DMS53 treated with DMSO at 0.1 percent for 48 hours (cell line): Measurements from ENCODE around the gene HGS.
"Not testable (repeated sequence)": the region's sequence is repeated elsewhere in the genome, so short reads cannot be mapped to it uniquely, and the experiment has no call there.

Experiments used
- DNase-seq: peaks from one replicate; lab custom pipeline; 2025; ENCODE audit not compliant: unreplicated experiment; lab: John Stamatoyannopoulos, UW

The HGS gene

GRCh38 chr17:81656118-81656743, 27.6 kb upstream of the HGS start, which contains the start of gene PDE6G:
Gene PDE6G (minus strand): TSS chr17:81656542. CDS start chr17:81653305, 3,237 bp downstream.
- DNase-seq = no peak

- no peak for DNase-seq
Measured at GRCh38 chr17:81656835-81657234, 27.0 kb upstream of the HGS start.

DNA sequence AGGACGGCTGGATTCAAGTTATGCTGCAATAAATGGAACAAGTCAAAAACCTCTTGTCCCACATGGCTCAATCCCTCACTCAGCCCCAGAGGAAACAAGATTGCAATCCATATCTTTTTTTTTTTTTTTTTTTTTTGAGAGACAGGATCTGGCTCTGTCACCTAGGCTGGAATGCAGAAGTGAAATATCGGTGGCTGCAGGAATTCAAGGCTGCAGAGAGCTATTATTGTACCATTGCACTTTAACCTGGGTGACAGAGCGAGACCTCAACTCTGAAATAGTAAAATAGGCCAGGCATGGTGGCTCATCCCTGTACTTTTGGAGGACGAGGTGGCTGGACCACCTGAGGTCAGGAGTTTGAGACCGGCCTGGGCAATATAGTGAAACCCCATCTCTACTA, 24.8 kb upstream of the HGS start:
- no peak for DNase-seq

DNA sequence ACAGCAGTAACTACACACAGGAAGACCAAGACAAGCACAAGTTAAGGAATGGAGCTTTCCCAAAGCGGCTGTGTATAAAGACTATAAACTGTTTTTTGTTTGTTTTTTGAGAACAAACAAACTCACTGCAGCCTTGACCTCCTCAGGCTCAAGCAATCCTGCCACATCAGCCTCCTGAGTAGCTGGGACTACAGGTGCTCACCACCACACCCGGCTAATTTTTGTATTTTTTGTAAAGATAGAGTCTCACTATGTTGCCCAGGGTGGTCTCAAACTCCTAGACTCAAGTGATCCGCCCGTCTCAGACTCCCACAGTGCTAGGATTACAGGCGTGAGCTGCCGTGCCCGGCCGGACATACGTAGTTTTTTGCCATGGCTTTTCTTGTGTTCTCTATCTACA, 23.4 kb upstream of the HGS start:
- no peak for DNase-seq

GRCh38 chr17:81662002-81662401, 21.8 kb upstream of the HGS start:
- no peak for DNase-seq

DNA sequence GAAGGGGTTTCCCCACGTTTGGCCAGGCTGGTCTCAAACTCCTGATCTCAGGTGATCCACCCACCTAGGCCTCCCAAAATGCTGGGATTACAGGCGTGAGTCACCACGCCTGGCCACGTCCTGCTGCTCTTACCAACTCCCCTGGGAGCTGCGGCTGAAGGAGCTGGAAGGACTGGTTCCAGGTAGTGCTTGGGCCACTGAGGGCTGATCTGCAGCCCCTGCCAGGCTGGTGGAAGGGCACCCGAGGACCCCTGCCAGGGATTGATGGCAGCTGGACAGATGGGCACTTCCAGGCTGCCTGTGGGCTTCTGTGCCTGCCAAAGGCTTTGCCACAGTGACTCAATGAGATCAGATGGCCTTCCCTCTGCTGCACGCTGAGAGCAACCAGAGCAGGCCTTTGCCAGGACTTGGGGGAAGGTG, 19.8 kb upstream of the HGS start:
- DNase-seq = no peak

GRCh38 chr17:81665205-81666091, 18.4 kb upstream of the HGS start:
- no peak for DNase-seq

DNA sequence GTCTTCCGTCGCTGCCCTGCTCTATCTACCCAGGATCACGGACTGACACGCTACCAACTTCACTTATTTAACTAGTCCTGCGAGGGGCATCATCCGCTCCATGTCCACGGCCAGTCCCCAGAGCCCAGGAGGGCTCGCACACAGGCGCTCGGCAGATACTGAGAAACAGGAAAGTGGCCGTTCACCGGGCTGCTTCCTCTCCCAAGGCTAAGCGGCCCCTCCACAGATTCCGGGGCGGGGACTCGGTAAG, 17.8 kb upstream of the HGS start:
- DNase-seq = no peak

GRCh38 chr17:81666342-81667191, 17.2 kb upstream of the HGS start, which contains the start of the genes CCDC137 and OXLD1:
Gene CCDC137 (plus strand): TSS chr17:81666737. CDS start chr17:81666767, 30 bp downstream.
Gene OXLD1 (minus strand): TSS chr17:81666605. CDS start chr17:81666577, 28 bp downstream.
- peak; percentile 86 for DNase-seq

GRCh38 chr17:81667754-81668153, 16.1 kb upstream of the HGS start:
- DNase-seq = no peak

GRCh38 chr17:81672504-81672903, 11.3 kb upstream of the HGS start:
- DNase-seq = no peak

DNA sequence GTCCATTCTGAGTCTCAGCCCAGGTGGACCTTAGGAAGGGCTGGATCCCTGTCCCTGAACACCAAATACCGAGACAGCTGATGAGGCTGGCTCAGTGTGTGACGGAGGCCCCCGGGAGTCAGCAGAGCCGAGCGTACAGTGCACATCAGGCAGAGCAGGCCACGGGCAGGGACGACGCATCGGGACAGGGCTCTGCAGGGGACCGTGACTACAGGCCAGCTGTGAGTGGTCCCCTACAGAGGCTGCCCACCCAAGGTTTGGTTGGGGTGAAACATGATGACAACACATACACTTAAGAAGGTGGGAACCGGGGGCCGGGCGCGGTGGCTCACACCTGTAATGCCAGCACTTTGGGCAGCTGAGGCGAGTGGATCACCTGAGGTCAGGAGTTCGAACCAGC, 10.9 kb upstream of the HGS start:
- no peak for DNase-seq

- no peak for DNase-seq
Measured at GRCh38 chr17:81673561-81674258, 10.1 kb upstream of the HGS start.

GRCh38 chr17:81675515-81676221, 8.1 kb upstream of the HGS start:
- DNase-seq = not testable (repeated sequence)

DNA sequence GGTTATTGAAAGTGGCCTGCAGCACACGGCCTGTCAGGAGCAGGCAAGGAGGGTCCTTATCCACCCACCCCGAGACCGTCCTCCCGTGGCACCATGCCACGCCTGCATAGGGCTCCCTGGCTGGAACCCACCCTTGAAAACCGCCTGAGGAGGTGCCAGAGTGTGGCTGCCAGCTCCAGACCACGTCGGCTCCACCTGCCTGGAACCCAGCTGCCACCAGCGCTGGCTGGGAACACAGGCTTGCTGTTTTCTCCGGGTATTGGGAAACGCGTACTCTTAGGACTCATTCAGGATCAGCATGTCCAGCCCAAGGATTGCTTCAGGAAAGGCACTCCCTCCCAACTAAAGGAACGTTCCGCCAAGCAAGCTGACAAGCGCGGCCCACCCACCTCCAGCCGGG, 6.9 kb upstream of the HGS start:
- DNase-seq = no peak

GRCh38 chr17:81680150-81680549, 3.7 kb upstream of the HGS start:
- DNase-seq = no peak

DNA sequence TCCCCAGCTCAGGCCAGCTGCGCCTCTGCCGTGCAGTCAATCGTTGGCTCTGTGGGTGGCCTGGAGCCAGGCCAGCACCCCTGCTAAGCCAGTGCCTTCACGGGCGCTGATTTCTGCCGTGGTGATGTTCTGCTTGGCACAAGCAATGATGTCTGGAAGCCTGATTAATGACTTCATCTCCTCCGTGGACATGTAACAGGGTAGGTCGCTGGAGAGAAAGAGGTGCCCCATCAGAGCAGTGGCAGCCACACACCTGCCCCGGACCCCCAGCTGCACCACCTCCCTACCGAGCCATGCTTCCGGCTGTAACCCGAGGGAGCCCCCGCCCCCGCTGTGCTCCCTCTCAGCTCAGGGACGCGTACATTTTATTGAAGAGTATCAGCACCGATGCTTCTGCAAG, 2.1 kb upstream of the HGS start:
- no peak for DNase-seq

GRCh38 chr17:81682565-81683207, 1.1 kb upstream of the HGS start:
- DNase-seq = no peak

GRCh38 chr17:81683208-81683583, 615 bp upstream of the HGS start:
- no peak for DNase-seq

GRCh38 chr17:81684442-81684911, 666 bp downstream of the HGS start:
- no peak for DNase-seq
